ENCODE measurements around the gene TSC2. TPM values are rescaled to one million over a fixed set of nuclear protein-coding genes. Genes with fewer than 3 reads are reported as not detected.
"Not testable (repeated sequence)": the region's sequence is repeated elsewhere in the genome, so short reads cannot be mapped to it uniquely, and the experiment has no call there.

TSC2 gene
- polyA plus RNA-seq, 1 donor from 2014 or later, result 69.2 TPM

DNA sequence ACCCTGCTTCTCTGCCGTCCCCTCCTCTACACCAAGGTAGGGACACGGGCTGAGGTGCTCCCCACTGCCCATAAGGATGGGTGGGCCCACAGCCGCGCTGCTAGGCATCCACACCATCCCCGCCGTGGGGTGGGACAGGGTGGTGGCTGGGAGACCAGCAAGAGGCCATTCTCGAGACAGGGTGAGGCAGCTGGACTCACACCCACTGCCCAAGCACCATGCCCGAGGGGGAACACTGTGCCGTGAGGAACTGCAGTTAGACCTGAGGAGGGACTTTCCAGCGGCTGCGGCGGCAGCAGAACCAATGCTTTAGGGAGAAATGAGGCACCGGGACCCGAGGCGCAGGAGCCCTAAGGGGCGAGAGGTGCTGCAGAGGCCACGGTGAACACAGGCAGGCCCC, 74.6 kb downstream of the TSC2 start:
- no peaks in the 10 kb centered on the region for H3K9me2 ChIP-seq (ENCODE audit: insufficient read depth, low read length)
- H3K4me3 ChIP-seq (ENCODE audit: low read length), result no peak overlapping the region
- H3K9me3 ChIP-seq (ENCODE audit: low read length), result no peaks in the 10 kb centered on the region
- TF ChIP-seq POLR2AphosphoS5 (IDR thresholded peaks at IDR 0.05), result no peak
- TF ChIP-seq, protein P1, sequence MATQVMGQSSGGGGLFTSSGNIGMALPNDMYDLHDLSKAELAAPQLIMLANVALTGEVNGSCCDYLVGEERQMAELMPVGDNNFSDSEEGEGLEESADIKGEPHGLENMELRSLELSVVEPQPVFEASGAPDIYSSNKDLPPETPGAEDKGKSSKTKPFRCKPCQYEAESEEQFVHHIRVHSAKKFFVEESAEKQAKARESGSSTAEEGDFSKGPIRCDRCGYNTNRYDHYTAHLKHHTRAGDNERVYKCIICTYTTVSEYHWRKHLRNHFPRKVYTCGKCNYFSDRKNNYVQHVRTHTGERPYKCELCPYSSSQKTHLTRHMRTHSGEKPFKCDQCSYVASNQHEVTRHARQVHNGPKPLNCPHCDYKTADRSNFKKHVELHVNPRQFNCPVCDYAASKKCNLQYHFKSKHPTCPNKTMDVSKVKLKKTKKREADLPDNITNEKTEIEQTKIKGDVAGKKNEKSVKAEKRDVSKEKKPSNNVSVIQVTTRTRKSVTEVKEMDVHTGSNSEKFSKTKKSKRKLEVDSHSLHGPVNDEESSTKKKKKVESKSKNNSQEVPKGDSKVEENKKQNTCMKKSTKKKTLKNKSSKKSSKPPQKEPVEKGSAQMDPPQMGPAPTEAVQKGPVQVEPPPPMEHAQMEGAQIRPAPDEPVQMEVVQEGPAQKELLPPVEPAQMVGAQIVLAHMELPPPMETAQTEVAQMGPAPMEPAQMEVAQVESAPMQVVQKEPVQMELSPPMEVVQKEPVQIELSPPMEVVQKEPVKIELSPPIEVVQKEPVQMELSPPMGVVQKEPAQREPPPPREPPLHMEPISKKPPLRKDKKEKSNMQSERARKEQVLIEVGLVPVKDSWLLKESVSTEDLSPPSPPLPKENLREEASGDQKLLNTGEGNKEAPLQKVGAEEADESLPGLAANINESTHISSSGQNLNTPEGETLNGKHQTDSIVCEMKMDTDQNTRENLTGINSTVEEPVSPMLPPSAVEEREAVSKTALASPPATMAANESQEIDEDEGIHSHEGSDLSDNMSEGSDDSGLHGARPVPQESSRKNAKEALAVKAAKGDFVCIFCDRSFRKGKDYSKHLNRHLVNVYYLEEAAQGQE (IDR thresholded peaks at IDR 0.05; ENCODE audit: borderline replicate concordance), result no peak
- TF ChIP-seq TAF1 (IDR thresholded peaks at IDR 0.05; ENCODE audit: low read depth), result no peak
- TF ChIP-seq EZH2 (IDR thresholded peaks at IDR 0.05; ENCODE audit: borderline replicate concordance, insufficient read depth, low read length, poor library complexity, severe bottlenecking), result no peak
- no peak for TF ChIP-seq EP300 (conservative IDR thresholded peaks at IDR 0.05; ENCODE audit: poor library complexity, severe bottlenecking)
- no peak for TF ChIP-seq MXI1 (conservative IDR thresholded peaks at IDR 0.05; ENCODE audit: poor library complexity, severe bottlenecking)
- TF ChIP-seq SMC3 (conservative IDR thresholded peaks at IDR 0.05; ENCODE audit: poor library complexity), result no peak
- no peak for TF ChIP-seq RAD21 (conservative IDR thresholded peaks at IDR 0.05)
- TF ChIP-seq, protein P2, sequence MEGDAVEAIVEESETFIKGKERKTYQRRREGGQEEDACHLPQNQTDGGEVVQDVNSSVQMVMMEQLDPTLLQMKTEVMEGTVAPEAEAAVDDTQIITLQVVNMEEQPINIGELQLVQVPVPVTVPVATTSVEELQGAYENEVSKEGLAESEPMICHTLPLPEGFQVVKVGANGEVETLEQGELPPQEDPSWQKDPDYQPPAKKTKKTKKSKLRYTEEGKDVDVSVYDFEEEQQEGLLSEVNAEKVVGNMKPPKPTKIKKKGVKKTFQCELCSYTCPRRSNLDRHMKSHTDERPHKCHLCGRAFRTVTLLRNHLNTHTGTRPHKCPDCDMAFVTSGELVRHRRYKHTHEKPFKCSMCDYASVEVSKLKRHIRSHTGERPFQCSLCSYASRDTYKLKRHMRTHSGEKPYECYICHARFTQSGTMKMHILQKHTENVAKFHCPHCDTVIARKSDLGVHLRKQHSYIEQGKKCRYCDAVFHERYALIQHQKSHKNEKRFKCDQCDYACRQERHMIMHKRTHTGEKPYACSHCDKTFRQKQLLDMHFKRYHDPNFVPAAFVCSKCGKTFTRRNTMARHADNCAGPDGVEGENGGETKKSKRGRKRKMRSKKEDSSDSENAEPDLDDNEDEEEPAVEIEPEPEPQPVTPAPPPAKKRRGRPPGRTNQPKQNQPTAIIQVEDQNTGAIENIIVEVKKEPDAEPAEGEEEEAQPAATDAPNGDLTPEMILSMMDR (IDR thresholded peaks at IDR 0.05; ENCODE audit: poor library complexity, severe bottlenecking), result no peak
- no peak overlapping the region for H3K27ac ChIP-seq (ENCODE audit: low read length)
- H3K9ac ChIP-seq (ENCODE audit: low read length), result no peak overlapping the region
- no peak overlapping the region for H2AFZ ChIP-seq (ENCODE audit: low read depth, low read length)
- no peaks in the 10 kb centered on the region for H3K27me3 ChIP-seq (ENCODE audit: insufficient read depth, low read depth, low read length)
- H4K20me1 ChIP-seq (ENCODE audit: insufficient read depth), result no peaks in the 10 kb centered on the region
- H3F3A ChIP-seq (ENCODE audit: insufficient read depth, low read length, poor library complexity, severe bottlenecking), result no peaks in the 10 kb centered on the region
- H3K4me2 ChIP-seq (ENCODE audit: low read length), result no peak overlapping the region
- no peaks in the 10 kb centered on the region for H3K36me3 ChIP-seq (ENCODE audit: insufficient read depth, low read length)
- no peaks in the 10 kb centered on the region for H3K79me2 ChIP-seq (replicated peaks; ENCODE audit: insufficient read depth, low read length)

DNA sequence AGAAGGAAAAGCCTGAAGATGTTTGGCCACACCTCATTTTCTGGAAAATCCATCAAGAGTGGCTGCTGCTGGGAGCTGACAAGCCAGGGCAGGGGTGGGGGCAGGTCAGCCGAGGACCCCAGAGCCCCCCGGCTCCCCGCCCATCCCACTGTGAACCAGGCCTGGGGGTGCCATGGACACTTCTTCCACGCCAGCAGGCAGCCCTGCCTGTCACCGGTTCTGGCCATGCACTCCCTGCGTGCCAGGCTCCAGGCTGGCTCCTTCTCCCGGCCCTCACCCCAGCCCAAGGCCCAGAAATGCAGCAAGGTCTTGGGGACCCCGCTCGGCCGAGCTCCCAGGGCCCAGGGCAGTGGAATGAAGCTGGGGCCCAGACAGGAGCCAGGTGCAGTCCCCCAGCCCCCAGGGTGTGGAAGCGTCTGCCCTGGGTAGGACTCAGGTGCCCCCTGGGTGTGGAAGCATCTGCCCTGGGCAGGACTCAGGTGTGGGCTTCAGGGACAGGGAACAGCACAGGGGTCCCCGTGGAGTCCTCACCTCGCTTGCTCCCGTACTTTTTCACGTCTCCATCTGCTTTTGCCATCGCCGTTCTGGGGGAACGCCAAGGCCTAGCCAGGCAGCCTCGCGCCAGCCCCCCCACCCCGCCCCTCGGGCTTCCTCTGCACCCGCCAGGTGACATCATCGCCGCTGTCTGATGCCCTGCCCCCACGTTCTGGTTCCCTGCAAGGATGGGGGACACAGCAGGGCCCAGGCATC, 75.3 kb downstream of the TSC2 start:
- not testable (repeated sequence) for H3K27me3 ChIP-seq (ENCODE audit: insufficient read depth, low read depth, low read length); H2AFZ ChIP-seq (ENCODE audit: low read depth, low read length); H3K36me3 ChIP-seq (ENCODE audit: insufficient read depth, low read length); H4K20me1 ChIP-seq (ENCODE audit: insufficient read depth); H3K4me3 ChIP-seq (ENCODE audit: low read length); H3K27ac ChIP-seq (ENCODE audit: low read length); H3K4me2 ChIP-seq (ENCODE audit: low read length); H3K9me3 ChIP-seq (ENCODE audit: low read length); H3K9ac ChIP-seq (ENCODE audit: low read length); H3K79me2 ChIP-seq (replicated peaks; ENCODE audit: insufficient read depth, low read length); H3F3A ChIP-seq (ENCODE audit: insufficient read depth, low read length, poor library complexity, severe bottlenecking); H3K9me2 ChIP-seq (ENCODE audit: insufficient read depth, low read length)

DNA sequence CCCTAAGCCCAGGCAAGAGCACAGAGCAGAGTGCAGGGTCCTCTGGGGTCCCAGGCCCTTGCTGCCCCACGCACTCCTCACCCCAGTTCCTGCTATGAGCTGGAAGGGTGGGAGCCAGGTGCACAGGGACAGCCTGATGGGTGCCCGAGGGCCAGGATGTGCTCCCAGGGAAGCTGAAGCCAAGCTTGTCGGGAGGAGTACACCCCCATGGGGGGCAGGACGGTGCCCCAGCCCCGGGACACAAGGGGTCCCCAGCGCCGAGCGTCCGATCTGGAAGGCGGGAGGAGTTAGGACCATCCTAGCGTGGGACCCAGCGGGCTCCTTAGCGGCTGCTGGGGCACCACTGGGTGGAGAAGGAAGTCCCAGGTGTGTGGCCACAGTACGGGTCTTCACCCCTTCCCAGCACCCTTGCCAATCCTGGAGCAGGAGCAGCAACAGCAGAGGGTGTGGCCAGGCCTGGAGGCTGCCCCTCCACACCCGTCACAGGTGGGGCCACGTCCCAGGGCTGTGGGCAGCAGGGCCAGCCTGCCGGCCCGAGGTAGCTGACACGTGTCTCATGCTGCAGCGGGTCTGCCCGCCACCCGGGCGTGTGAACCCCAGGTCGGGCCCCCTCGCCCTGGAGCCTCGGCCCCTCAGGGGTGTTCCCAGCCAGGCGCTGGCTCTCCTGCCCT, 76.1 kb downstream of the TSC2 start:
- not testable (repeated sequence) for H3K4me2 ChIP-seq (ENCODE audit: low read length); H4K20me1 ChIP-seq (ENCODE audit: insufficient read depth); H3K9me2 ChIP-seq (ENCODE audit: insufficient read depth, low read length); H3K79me2 ChIP-seq (replicated peaks; ENCODE audit: insufficient read depth, low read length); H2AFZ ChIP-seq (ENCODE audit: low read depth, low read length); H3K27me3 ChIP-seq (ENCODE audit: insufficient read depth, low read depth, low read length); H3K36me3 ChIP-seq (ENCODE audit: insufficient read depth, low read length); H3F3A ChIP-seq (ENCODE audit: insufficient read depth, low read length, poor library complexity, severe bottlenecking); H3K9ac ChIP-seq (ENCODE audit: low read length); H3K4me3 ChIP-seq (ENCODE audit: low read length); H3K27ac ChIP-seq (ENCODE audit: low read length); H3K9me3 ChIP-seq (ENCODE audit: low read length)

DNA sequence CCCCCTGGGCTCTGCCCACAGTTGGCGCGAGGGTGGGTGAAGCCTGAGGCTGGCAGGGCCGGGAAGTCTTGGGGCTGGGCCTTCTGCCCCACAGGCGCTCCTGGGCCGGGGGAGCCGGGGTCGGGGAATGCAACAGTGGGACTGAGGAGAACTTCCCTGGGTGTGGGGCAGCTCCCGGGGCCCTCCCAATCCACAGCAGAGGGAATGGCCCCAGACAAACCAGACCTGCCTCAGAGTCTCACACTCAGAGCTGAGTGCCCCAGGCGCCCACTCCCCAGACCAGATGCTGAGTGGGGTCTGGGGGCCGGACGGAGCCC, 76.5 kb downstream of the TSC2 start:
- H3K9me2 ChIP-seq (ENCODE audit: insufficient read depth, low read length); H3K79me2 ChIP-seq (replicated peaks; ENCODE audit: insufficient read depth, low read length); H3K27me3 ChIP-seq (ENCODE audit: insufficient read depth, low read depth, low read length); H3K9ac ChIP-seq (ENCODE audit: low read length); H3K27ac ChIP-seq (ENCODE audit: low read length); H4K20me1 ChIP-seq (ENCODE audit: insufficient read depth); H3K9me3 ChIP-seq (ENCODE audit: low read length); H3F3A ChIP-seq (ENCODE audit: insufficient read depth, low read length, poor library complexity, severe bottlenecking); H3K36me3 ChIP-seq (ENCODE audit: insufficient read depth, low read length); H2AFZ ChIP-seq (ENCODE audit: low read depth, low read length); H3K4me3 ChIP-seq (ENCODE audit: low read length); H3K4me2 ChIP-seq (ENCODE audit: low read length): not testable (repeated sequence)
